WI38 (cell line): ENCODE data around the gene ERMARD.

ENCODE experiments used
- H3K4me3 ChIP-seq: 2 replicates; pipeline ENCODE4 v1.5.1; 2011; ENCODE audit warnings: low read depth, mild to moderate bottlenecking, control low read depth, low read length
- CTCF ChIP-seq: IDR thresholded peaks from 2 replicates; pipeline ENCODE4 v1.5.1; 2012; ENCODE audit warnings: low read depth, mild to moderate bottlenecking, control low read depth, low read length

Gene ERMARD

DNA sequence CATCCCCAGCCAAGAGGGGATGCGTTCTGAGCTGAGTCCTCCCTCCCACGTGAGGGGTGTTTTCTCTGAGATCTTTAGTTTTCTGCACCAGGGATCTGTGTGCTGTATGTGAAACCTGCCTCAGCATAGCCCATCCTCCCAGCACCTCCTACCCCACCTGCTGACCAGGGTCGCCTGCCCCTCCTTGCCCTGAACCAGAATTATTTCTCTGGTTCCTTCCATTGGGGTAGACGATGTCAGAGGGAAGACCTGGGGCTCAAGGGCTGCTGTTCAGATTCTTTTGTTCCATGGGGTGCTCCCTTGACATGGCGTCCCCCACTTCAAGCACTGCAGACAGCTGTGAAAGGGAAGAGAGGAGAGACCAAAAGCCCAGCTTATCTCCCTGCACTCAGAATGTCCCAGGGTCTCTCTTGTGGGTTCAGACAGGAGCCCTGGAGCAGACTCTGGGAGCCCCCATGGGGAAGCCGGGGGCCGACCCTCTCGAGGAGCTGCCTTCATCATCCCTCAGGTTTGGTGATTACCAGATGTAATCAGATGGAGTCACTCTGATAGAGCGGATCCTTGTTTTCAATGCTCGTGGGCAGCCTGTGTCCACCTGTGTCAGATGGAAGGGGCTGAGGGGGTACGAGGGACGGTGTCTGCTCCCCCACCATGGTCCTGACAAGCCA lies 74.3 kb downstream of the ERMARD start:
- H3K4me3 ChIP-seq, result no peak overlapping the region
- no peak for TF ChIP-seq CTCF

GRCh38 chr6:169826697-169827096 lies 75.3 kb downstream of the ERMARD start:
- no peak for TF ChIP-seq CTCF
- no peak overlapping the region for H3K4me3 ChIP-seq

GRCh38 chr6:169827290-169827717 lies 75.9 kb downstream of the ERMARD start:
- TF ChIP-seq CTCF, result no peak
- H3K4me3 ChIP-seq, result no peak overlapping the region

DNA sequence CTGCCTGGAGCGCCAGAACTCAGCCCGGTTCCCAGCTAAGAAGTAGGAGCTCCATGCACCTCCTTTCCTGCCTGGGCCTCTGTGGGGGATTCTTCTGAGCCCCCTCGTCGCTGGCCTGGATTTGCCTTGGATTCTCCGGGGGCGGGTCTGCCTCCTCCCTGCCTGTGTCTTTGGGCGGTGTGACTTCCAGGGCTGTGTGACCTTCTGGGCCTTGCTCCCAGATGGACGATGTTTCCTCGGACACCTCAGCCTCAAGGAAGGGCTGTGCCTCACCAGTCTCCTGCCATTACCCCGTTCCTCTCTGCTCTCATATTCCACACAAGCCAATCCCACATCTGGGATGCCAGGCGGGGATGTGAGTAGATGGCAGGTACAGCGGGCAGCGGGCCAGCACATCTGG lies 76.8 kb downstream of the ERMARD start:
- no peak for TF ChIP-seq CTCF

DNA sequence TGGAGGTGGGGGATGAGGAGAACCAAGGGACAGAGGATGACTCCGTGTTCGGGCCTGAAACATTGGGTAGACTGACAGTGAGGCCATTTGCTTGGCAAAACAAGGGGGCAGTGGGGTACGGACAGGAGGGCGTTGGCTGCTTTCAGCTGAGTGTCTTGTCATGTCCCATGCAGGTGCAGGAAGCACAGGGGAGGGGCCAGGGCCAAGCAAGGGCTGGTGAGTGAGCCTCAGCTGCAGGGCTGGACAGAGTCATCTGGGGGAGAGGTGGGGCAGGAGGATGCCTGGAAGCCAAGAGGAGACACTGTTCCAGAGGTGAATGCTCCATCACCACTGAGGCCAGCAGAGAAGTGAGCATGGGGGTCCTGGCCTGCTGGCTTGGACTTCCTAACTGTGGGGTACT lies 78.4 kb downstream of the ERMARD start:
- no peak overlapping the region for H3K4me3 ChIP-seq
- no peak for TF ChIP-seq CTCF

More for the DNA sequence above, 76.8 kb downstream of the ERMARD start:
- no peak overlapping the region for H3K4me3 ChIP-seq

DNA sequence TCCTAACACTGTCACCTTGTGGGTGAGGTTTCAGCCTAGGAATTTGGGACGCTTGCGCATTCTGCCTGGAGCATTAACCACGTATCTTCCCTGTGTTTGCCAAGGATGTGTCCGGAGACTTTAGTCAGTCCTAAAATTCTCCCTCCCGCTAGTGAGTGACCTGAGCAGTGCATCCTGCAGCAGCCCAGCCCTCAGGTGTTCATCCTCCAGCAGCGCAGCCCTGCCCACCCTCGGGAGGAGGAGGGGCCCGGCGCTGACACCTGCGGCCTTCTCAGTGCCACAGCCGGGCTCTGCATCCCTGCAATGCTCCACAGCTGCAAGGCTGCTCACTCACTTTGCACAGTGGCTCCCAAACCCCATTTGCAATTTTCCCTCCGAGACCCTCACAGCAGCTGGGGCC lies 79.5 kb downstream of the ERMARD start:
- no peak overlapping the region for H3K4me3 ChIP-seq
- no peak for TF ChIP-seq CTCF
